GM12878 (cell line): ENCODE measurements around the gene POLR1A. TPM values are rescaled to one million over a fixed set of nuclear protein-coding genes. Genes with fewer than 3 reads are reported as not detected.
A peak's percentile ranks its signal among the peaks of the same experiment; 100 is the strongest.

Experiments used
- ATAC-seq: fragments of 200-7000 bp; cut with Tn5 transposase; 3 replicates; pipeline ENCODE4 v1.9.1; 2020; ENCODE audit warnings: mild to moderate bottlenecking, moderate library complexity
- BruUV-seq: library from RNA; stranded (reverse); fragments of 400-500 nt; replicated peaks from 2 replicates; lab custom pipeline; 2021; lab: Mats Ljungman, UMichigan
- CTCF ChIA-PET: fragments of 300-600 bp; sonication (Branson Sonifier 250); formaldehyde crosslinking; extraction: SDS; loops from one replicate; lab custom pipeline; 2021; ENCODE audit warnings: inconsistent platforms; lab: Yijun Ruan, JAX
- POLR2A ChIA-PET: fragments of 350-600 bp; formaldehyde crosslinking; extraction: SDS; loops from one replicate; lab custom pipeline; 2021; ENCODE audit warnings: inconsistent platforms; lab: Charles Lee
- RAD21 ChIA-PET: fragments of 300-600 bp; sonication (Branson Sonifier 250); formaldehyde crosslinking; loops from one replicate; lab custom pipeline; 2023; ENCODE audit warnings: antibody characterized with exemption; ENCODE audit not compliant: unreplicated experiment; lab: Charles Lee
- SMC1A ChIA-PET: fragments of 300-600 bp; sonication (Branson Sonifier 250); formaldehyde crosslinking; loops from one replicate; lab custom pipeline; 2023; ENCODE audit not compliant: unreplicated experiment, uncharacterized antibody; lab: Charles Lee
- DNase-seq: peaks from one replicate; pipeline ENCODE4 v3.0.0-alpha.2; 2011; ENCODE audit warnings: low read depth, low spot score
- FAIRE-seq: peaks from 3 replicates; lab custom pipeline; 2011; peaks lifted over from hg19 to GRCh38; lab: Jason Lieb, UNC
- H2AFZ ChIP-seq: 2 replicates; pipeline ENCODE4 v1.6.0; 2011; ENCODE audit warnings: low read depth, low read length, control low read depth; ENCODE audit not compliant: control insufficient read depth
- H3K27ac ChIP-seq: 2 replicates; pipeline ENCODE4 v1.5.1; 2011; ENCODE audit warnings: control low read depth; ENCODE audit not compliant: control insufficient read depth, insufficient read depth
- H3K27me3 ChIP-seq, 2 experiments: replicated peaks in 1 of 2; 2 replicates each; pipeline versions ENCODE4 v1.6.0 to v1.6.1; 2011; ENCODE audit warnings: low read length in 1 of 2; ENCODE audit not compliant: control insufficient read depth in 2 of 2, insufficient read depth in 2 of 2
- H3K36me3 ChIP-seq, 2 experiments: 2 replicates each; pipeline ENCODE4 v1.5.1; 2011; ENCODE audit warnings: low read length in 1 of 2; ENCODE audit not compliant: control insufficient read depth in 2 of 2, insufficient read depth in 2 of 2
- H3K4me1 ChIP-seq: 2 replicates; pipeline ENCODE4 v1.6.1; 2011; ENCODE audit warnings: mild to moderate bottlenecking, low read length, moderate library complexity, mixed read lengths; ENCODE audit not compliant: control insufficient read depth, insufficient read depth
- H3K4me2 ChIP-seq: 2 replicates; pipeline ENCODE4 v1.6.0; 2011; ENCODE audit warnings: control low read depth; ENCODE audit not compliant: control insufficient read depth, insufficient read depth
- H3K4me3 ChIP-seq: fragments of 200-600 bp; sonication (generic); 2 replicates; pipeline ENCODE4 v1.5.1; 2016
- H3K79me2 ChIP-seq: 2 replicates; pipeline ENCODE4 v1.6.0; 2011; ENCODE audit warnings: low read length; ENCODE audit not compliant: control insufficient read depth, insufficient read depth
- H3K9ac ChIP-seq: 2 replicates; pipeline ENCODE4 v1.8.0; 2011; ENCODE audit warnings: low read length, control low read depth, mixed read lengths; ENCODE audit not compliant: control insufficient read depth, insufficient read depth
- H3K9me3 ChIP-seq: replicated peaks from 3 replicates; pipeline ENCODE4 v1.5.1; 2011; ENCODE audit warnings: mild to moderate bottlenecking, low read length; ENCODE audit not compliant: control insufficient read depth, insufficient read depth
- H4K20me1 ChIP-seq: 2 replicates; pipeline ENCODE4 v1.6.0; 2011; ENCODE audit not compliant: control insufficient read depth, insufficient read depth
- BCL11A ChIP-seq: IDR thresholded peaks from 2 replicates; pipeline ENCODE4 v1.6.1; 2011; ENCODE audit warnings: low read depth, low read length
- CBX5 ChIP-seq: sonication (generic); IDR thresholded peaks from 2 replicates; pipeline ENCODE4 v1.6.1; 2016; ENCODE audit warnings: low read depth, moderate library complexity, mild to moderate bottlenecking, inconsistent platforms
- CEBPB ChIP-seq, 2 experiments: fragments of 150-350 bp in 1 of 2; IDR thresholded peaks; 2 replicates each; pipeline ENCODE4 v1.6.1; 2012 to 2014; ENCODE audit warnings: low read depth in 2 of 2, low read length in 2 of 2, borderline replicate concordance in 1 of 2, inconsistent platforms in 1 of 2
- CREB1 ChIP-seq: IDR thresholded peaks from 2 replicates; pipeline ENCODE4 v1.6.1; 2012; ENCODE audit warnings: low read depth, mild to moderate bottlenecking, inconsistent platforms
- CREM ChIP-seq: IDR thresholded peaks from 2 replicates; pipeline ENCODE4 v1.6.1; 2014; ENCODE audit warnings: antibody characterized with exemption, low read depth
- GABPA ChIP-seq: IDR thresholded peaks from 2 replicates; pipeline ENCODE4 v1.6.1; 2014; ENCODE audit warnings: antibody characterized with exemption, low read depth, mild to moderate bottlenecking, inconsistent platforms
- HCFC1 ChIP-seq: fragments of 150-350 bp; IDR thresholded peaks from 2 replicates; pipeline ENCODE4 v1.6.1; 2014; ENCODE audit warnings: low read length
- MYC ChIP-seq: IDR thresholded peaks from 2 replicates; pipeline ENCODE4 v1.6.1; 2011; ENCODE audit warnings: mild to moderate bottlenecking, low read length, moderate library complexity, inconsistent platforms; ENCODE audit not compliant: insufficient read depth, insufficient replicate concordance, insufficient read length, severe bottlenecking
- POU2F2 ChIP-seq: IDR thresholded peaks from 3 replicates; pipeline ENCODE4 v1.6.1; 2011; ENCODE audit warnings: low read depth, mild to moderate bottlenecking, low read length, borderline replicate concordance
- RUNX3 ChIP-seq: IDR thresholded peaks from 2 replicates; pipeline ENCODE4 v1.6.1; 2012; ENCODE audit warnings: low read length, inconsistent platforms
- SMARCA5 ChIP-seq: fragments of 450-650 bp; IDR thresholded peaks from 2 replicates; pipeline ENCODE4 v1.6.1; 2017; ENCODE audit warnings: mild to moderate bottlenecking
- SMC3 ChIP-seq: IDR thresholded peaks from 2 replicates; pipeline ENCODE4 v1.6.1; 2011; ENCODE audit warnings: low read length, improper control_type of control experiment, borderline replicate concordance
- WGBS: methylation state at CpG from one replicate; pipeline ENCODE4 v1.1.6; 2016; ENCODE audit warnings: low lambda C conversion rate; ENCODE audit not compliant: insufficient replicate concordance, insufficient coverage; ENCODE audit errors: missing lambda C conversion rate; 5-methylcytosine and 5-hydroxymethylcytosine counted together
- in situ Hi-C: fragments of 300-500 bp; cut with MboI; formaldehyde crosslinking; loops from 9 replicates; pipeline ENCODE4 v1.14.3; 2018; ENCODE audit warnings: mixed read lengths
- intact Hi-C: fragments of 100-400 bp; cut with micrococcal nuclease; formaldehyde crosslinking; loops from one replicate; pipeline ENCODE4 v1.14.2; 2022; ENCODE audit not compliant: unreplicated experiment
- polyA plus RNA-seq, 11 experiments: library from polyadenylated mRNA; depleted of rRNA in 4 of 11; unstranded in 6 of 11; stranded (reverse) in 5 of 11; fragments of >200 nt; fragmentation: Nextera tagmentation in 4 of 11; fragmentation: Illumina TruSeq in 1 of 11; extraction: Ambion mirVana in 4 of 11; extraction: Trizol in 1 of 11; gene quantifications; 1 replicate in 1 of 11; 2 replicates in 10 of 11; pipeline versions ENCODE4 v1.2.1 to v1.2.3, GENCODE V29; 2011 to 2016; ENCODE audit warnings: inconsistent platforms in 2 of 11, missing spikeins in 2 of 11, low read depth in 1 of 11
- total RNA-seq, 4 experiments: library from RNA; depleted of rRNA in 3 of 4; stranded (reverse); fragments of >200 nt in 3 of 4; fragmentation: Illumina TruSeq in 1 of 4; extraction: Trizol in 1 of 4; gene quantifications; 2 replicates each; pipeline versions ENCODE4 v1.2.1 to v1.2.3, GENCODE V29; 2013 to 2021
- TF ChIP-seq, protein P1 (sequence below): fragments of 450-650 bp; formaldehyde crosslinking; IDR thresholded peaks from 2 replicates; pipeline ENCODE4 v1.5.0; 2022; ENCODE audit warnings: mild to moderate bottlenecking, missing genetic modification characterization
- TF ChIP-seq, protein P2 (sequence below): fragments of 450-650 bp; IDR thresholded peaks from 2 replicates; pipeline ENCODE4 v1.6.1; 2018; ENCODE audit warnings: borderline replicate concordance, mild to moderate bottlenecking; ENCODE audit not compliant: partially characterized antibody

The POLR1A gene
- total and polyA plus RNA-seq, 10 of the 15 experiments (the other 5 are each of a cell fraction or from before 2014, with no cell fraction given): 2.1 to 53.9 (median 17.8) TPM

DNA sequence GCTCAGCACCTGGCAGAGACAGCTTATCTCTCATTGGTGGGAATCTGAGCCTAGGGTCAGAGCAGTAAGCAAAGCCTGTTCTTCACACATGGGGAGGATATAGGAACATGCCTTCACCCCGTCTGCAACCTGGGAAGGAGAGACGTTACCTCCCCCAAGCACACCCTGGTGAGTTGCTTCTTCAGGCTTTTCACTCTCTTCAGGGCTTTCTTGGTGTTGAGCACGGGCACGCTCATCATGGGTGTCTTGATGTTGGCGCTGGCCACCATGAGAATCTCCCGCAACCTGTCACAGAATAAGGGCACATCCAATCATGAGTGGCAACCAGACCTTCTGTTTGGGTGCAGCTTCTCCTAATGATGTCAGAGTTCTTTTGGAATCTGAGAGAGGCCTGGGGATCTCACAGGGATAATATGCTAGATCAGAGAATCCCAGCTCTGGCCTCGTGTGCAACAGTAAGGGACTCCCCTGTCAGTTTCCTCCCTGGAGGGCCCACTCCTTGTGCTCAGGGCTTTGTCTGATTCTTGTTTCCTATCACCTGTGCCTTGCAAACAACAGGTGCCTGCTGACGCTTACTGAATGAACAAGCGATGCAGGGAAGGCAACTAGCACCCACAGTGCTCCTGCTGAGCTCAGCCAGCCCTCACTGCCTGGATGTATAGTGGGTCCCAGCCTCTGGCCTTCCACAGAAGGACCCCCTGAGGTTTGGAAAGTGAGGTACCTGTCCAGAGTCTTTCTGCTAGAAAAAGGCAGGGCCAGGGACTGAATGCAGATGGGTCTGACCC, 66.3 kb downstream of the POLR1A start (continued):
- TF ChIP-seq, protein P1, sequence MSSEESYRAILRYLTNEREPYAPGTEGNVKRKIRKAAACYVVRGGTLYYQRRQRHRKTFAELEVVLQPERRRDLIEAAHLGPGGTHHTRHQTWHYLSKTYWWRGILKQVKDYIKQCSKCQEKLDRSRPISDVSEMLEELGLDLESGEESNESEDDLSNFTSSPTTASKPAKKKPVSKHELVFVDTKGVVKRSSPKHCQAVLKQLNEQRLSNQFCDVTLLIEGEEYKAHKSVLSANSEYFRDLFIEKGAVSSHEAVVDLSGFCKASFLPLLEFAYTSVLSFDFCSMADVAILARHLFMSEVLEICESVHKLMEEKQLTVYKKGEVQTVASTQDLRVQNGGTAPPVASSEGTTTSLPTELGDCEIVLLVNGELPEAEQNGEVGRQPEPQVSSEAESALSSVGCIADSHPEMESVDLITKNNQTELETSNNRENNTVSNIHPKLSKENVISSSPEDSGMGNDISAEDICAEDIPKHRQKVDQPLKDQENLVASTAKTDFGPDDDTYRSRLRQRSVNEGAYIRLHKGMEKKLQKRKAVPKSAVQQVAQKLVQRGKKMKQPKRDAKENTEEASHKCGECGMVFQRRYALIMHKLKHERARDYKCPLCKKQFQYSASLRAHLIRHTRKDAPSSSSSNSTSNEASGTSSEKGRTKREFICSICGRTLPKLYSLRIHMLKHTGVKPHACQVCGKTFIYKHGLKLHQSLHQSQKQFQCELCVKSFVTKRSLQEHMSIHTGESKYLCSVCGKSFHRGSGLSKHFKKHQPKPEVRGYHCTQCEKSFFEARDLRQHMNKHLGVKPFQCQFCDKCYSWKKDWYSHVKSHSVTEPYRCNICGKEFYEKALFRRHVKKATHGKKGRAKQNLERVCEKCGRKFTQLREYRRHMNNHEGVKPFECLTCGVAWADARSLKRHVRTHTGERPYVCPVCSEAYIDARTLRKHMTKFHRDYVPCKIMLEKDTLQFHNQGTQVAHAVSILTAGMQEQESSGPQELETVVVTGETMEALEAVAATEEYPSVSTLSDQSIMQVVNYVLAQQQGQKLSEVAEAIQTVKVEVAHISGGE (CRISPR knock-in tag): no peak

DNA sequence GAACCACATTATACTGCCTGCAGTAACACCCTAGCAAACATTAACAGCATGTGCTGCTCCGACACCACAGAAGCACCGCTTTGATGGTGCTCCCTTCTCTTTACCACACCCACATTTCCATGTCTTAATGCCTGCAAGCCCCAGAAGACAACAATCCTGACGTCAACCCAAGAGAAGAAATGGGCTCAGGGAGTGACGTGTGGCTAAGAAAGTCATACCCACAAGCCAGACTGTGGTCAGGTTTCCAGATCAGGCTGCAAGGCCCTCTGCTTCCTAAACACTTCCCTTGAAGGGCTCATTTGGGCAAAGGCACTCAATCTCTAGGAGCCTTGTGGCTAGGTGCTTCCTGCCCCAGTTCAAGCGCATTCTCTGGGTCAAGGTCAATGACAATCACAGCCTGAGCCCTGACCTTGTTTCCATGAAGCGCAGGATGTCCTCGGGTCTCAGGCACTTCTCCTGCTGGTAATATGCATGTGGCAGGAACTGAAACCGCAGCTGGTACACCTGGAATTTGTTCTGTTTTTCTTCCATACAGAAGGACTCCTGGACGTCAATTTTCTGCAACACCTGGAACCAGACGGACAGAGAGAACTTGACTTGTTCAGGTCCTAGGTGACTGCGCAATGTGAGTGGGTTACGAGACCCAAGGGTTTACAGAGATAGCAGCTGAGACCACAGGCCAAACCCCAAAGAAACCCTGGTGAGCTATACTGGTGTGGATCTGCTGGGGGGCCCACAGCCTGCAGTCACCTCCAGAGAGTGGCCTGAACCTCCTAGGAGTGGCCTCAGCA, 67.2 kb downstream of the POLR1A start:
- POLR2A ChIA-PET: interaction anchor here (0.6 to 4.0 kb wide), 5 partner anchors 16 to 169 kb away, joined by 3 to 43 read pairs (median 23); partner anchors contain the start of gene ST3GAL5
- CTCF ChIA-PET: interaction anchor here (1.5 to 6.8 kb wide), 8 partner anchors 15 to 211 kb away, joined by 4 to 100 read pairs (median 38); partner anchors contain the start of gene ST3GAL5
- H3K36me3 ChIP-seq: peaks cover 31 to 40% of the 10 kb centered on the region in 2 experiments
- no peak overlapping the region for H3K4me3 ChIP-seq
- BruUV-seq: no TSS peak
- FAIRE-seq: peak; percentile 80
- SMC1A ChIA-PET: interaction anchor here (0.6 to 4.8 kb wide), 7 partner anchors 39 to 217 kb away, joined by 3 to 108 read pairs (median 5); partner anchors contain the start of gene ST3GAL5
- no peak for DNase-seq
- H4K20me1 ChIP-seq: no peaks in the 10 kb centered on the region
- in situ Hi-C loops: no loop called here
- WGBS: 59% methylated on average over 12 of the region's 12 CpGs
- H3K9me3 ChIP-seq: no peaks in the 10 kb centered on the region
- peak overlapping the region; percentile 76; the same call in 1 of the 2 replicates for H3K27ac ChIP-seq
- no peak overlapping the region for H3K4me2 ChIP-seq
- peak; percentile 28 for ATAC-seq
- H3K4me1 ChIP-seq: peaks cover 37% of the 10 kb centered on the region
- intact Hi-C loops: no loop called here
- no peaks in the 10 kb centered on the region for H3K27me3 ChIP-seq
- H3K9ac ChIP-seq: no peak overlapping the region
- RAD21 ChIA-PET: interaction anchor here (0.7 to 4.4 kb wide), 10 partner anchors 30 to 212 kb away, joined by 3 to 132 read pairs (median 22); partner anchors contain the start of gene ST3GAL5
- no peaks in the 10 kb centered on the region for H3K79me2 ChIP-seq
- no peak overlapping the region for H2AFZ ChIP-seq
- TF ChIP-seq RUNX3: peak; percentile 63
- TF ChIP-seq CEBPB (IDR thresholded peaks at IDR 0.05; ENCODE audit: borderline replicate concordance in 1 of 2, low read depth in 2 of 2, low read length in 2 of 2): no peak
- TF ChIP-seq BCL11A: no peak
- TF ChIP-seq, protein P2, sequence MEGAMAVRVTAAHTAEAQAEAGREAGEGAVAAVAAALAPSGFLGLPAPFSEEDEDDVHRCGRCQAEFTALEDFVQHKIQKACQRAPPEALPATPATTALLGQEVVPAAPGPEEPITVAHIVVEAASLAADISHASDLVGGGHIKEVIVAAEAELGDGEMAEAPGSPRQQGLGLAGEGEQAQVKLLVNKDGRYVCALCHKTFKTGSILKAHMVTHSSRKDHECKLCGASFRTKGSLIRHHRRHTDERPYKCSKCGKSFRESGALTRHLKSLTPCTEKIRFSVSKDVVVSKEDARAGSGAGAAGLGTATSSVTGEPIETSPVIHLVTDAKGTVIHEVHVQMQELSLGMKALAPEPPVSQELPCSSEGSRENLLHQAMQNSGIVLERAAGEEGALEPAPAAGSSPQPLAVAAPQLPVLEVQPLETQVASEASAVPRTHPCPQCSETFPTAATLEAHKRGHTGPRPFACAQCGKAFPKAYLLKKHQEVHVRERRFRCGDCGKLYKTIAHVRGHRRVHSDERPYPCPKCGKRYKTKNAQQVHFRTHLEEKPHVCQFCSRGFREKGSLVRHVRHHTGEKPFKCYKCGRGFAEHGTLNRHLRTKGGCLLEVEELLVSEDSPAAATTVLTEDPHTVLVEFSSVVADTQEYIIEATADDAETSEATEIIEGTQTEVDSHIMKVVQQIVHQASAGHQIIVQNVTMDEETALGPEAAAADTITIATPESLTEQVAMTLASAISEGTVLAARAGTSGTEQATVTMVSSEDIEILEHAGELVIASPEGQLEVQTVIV: no peak
- TF ChIP-seq POU2F2: no peak
- TF ChIP-seq CREM: 0 out of 2 replicates have a peak, but pooled peaks have one; percentile 14
- no peak for TF ChIP-seq MYC
- no peak for TF ChIP-seq GABPA
- no peak for TF ChIP-seq SMC3
- TF ChIP-seq CREB1: peak; percentile 51; the same call in 1 of the 2 replicates
- no peak for TF ChIP-seq HCFC1
- TF ChIP-seq CBX5: no peak
- TF ChIP-seq SMARCA5: 0 out of 2 replicates have a peak, but pooled peaks have one; percentile 30
